K562 (cell line): Measurements from ENCODE around the gene ZNF687. TPM values are rescaled to one million over a fixed set of nuclear protein-coding genes. Genes with fewer than 3 reads are reported as not detected.

ENCODE experiments used
- ATAC-seq: fragments of 200-7000 bp; cut with Tn5 transposase; 3 replicates; pipeline ENCODE4 v1.9.1; 2020; ENCODE audit warnings: moderate library complexity
- BruUV-seq: library from RNA; stranded (reverse); fragments of 400-500 nt; replicated peaks from 2 replicates; lab custom pipeline; 2021; lab: Mats Ljungman, UMichigan
- CTCF ChIA-PET: fragments of 300-600 bp; formaldehyde crosslinking; extraction: SDS; loops from one replicate; lab custom pipeline; 2021; ENCODE audit warnings: low intra/inter-chr PET ratio; lab: Yijun Ruan, JAX
- POLR2A ChIA-PET: fragments of 300-600, 350-650 bp; sonication (Branson Sonifier 250); formaldehyde crosslinking; extraction: SDS; loops from one replicate; lab custom pipeline; 2021; ENCODE audit warnings: antibody characterized with exemption, inconsistent platforms; lab: Yijun Ruan, JAX
- DNase-seq, 4 experiments: peaks; one replicate each; pipeline versions ENCODE4 v3.0.0 to v3.0.0-alpha.2; 2011 to 2018; ENCODE audit warnings: low spot score in 3 of 4, mixed read lengths in 3 of 4; ENCODE audit errors: extremely low read depth in 1 of 4
- FAIRE-seq: peaks from 2 replicates; lab custom pipeline; 2011; peaks lifted over from hg19 to GRCh38; lab: Jason Lieb, UNC
- H2AFZ ChIP-seq: 2 replicates; pipeline ENCODE4 v1.6.0; 2011; ENCODE audit warnings: low read depth, low read length, control low read depth, inconsistent platforms
- H3K27ac ChIP-seq: fragments of 200-600 bp; 3 replicates; pipeline ENCODE4 v1.8.0; 2011; ENCODE audit warnings: low read depth, mild to moderate bottlenecking, control low read depth, inconsistent platforms, low read length, moderate library complexity, mixed read lengths; ENCODE audit errors: extremely low read depth
- H3K27me3 ChIP-seq, 2 experiments: fragments of 300-600 bp in 1 of 2; 2 replicates in 1 of 2; 3 replicates in 1 of 2; pipeline versions ENCODE4 v1.6.0 to v1.8.0; 2011; ENCODE audit warnings: inconsistent platforms in 2 of 2, low read length in 2 of 2, mild to moderate bottlenecking in 1 of 2, mixed read lengths in 1 of 2, moderate library complexity in 1 of 2; ENCODE audit not compliant: control insufficient read depth in 2 of 2, insufficient read depth in 2 of 2
- H3K36me3 ChIP-seq: fragments of 300-600 bp; 3 replicates; pipeline ENCODE4 v1.8.0; 2011; ENCODE audit warnings: mild to moderate bottlenecking, low read length, inconsistent platforms; ENCODE audit not compliant: control insufficient read depth, insufficient read depth
- H3K4me1 ChIP-seq, 2 experiments: fragments of 200-600 bp in 1 of 2; replicated peaks in 1 of 2; 2 replicates in 1 of 2; 3 replicates in 1 of 2; pipeline versions ENCODE4 v1.5.1 to v1.8.0; 2011; ENCODE audit warnings: inconsistent platforms in 2 of 2, low read length in 2 of 2, mild to moderate bottlenecking in 1 of 2, mixed read lengths in 1 of 2, moderate library complexity in 1 of 2; ENCODE audit not compliant: control insufficient read depth in 2 of 2, insufficient read depth in 2 of 2
- H3K4me2 ChIP-seq: 2 replicates; pipeline ENCODE4 v1.6.1; 2011; ENCODE audit warnings: low read length, control low read depth, inconsistent platforms, mixed read lengths; ENCODE audit not compliant: insufficient read depth
- H3K4me3 ChIP-seq: fragments of 200-600 bp; sonication (generic), shearing (Covaris generic); 2 replicates; pipeline ENCODE4 v1.5.1; 2016; ENCODE audit warnings: control low read depth, inconsistent platforms
- H3K79me2 ChIP-seq: fragments of 200-600 bp; 3 replicates; pipeline ENCODE4 v1.8.0; 2011; ENCODE audit warnings: low read length, inconsistent platforms; ENCODE audit not compliant: control insufficient read depth, insufficient read depth
- H3K9ac ChIP-seq, 2 experiments: 2 replicates each; pipeline versions ENCODE4 v1.6.0 to v1.6.1; 2011; ENCODE audit warnings: low read depth in 2 of 2, low read length in 2 of 2, control low read depth in 1 of 2, inconsistent platforms in 1 of 2, mild to moderate bottlenecking in 1 of 2, mixed read lengths in 1 of 2; ENCODE audit not compliant: insufficient read depth in 1 of 2
- H3K9me1 ChIP-seq: one replicate; pipeline ENCODE4 v1.6.0; 2011; ENCODE audit warnings: inconsistent platforms, mild to moderate bottlenecking, low read length, moderate library complexity; ENCODE audit not compliant: control insufficient read depth, insufficient read depth
- H3K9me3 ChIP-seq: replicated peaks from 2 replicates; pipeline ENCODE4 v1.5.1; 2011; ENCODE audit warnings: low read depth, low read length, inconsistent platforms; ENCODE audit not compliant: control insufficient read depth, insufficient read depth
- H4K20me1 ChIP-seq: replicated peaks from 2 replicates; pipeline ENCODE4 v1.6.1; 2011; ENCODE audit warnings: low read length, inconsistent platforms, mixed read lengths; ENCODE audit not compliant: control insufficient read depth, insufficient read depth
- CBX5 ChIP-seq: IDR thresholded peaks from 2 replicates; pipeline ENCODE4 v1.6.1; 2014; ENCODE audit warnings: low read depth, borderline replicate concordance
- MEIS2 ChIP-seq: fragments of 450-650 bp; IDR thresholded peaks from 2 replicates; pipeline ENCODE4 v1.6.1; 2014; ENCODE audit warnings: mild to moderate bottlenecking; ENCODE audit not compliant: partially characterized antibody
- MYBL2 ChIP-seq, 2 experiments: fragments of 450-650 bp in 1 of 2; sonication (generic) in 1 of 2; formaldehyde crosslinking in 1 of 2; IDR thresholded peaks; 2 replicates each; pipeline versions ENCODE4 v1.6.1 to v1.8.1; 2017 to 2022; ENCODE audit warnings: borderline replicate concordance in 1 of 2, inconsistent platforms in 1 of 2, low read depth in 1 of 2, mild to moderate bottlenecking in 1 of 2, missing genetic modification reagents in 1 of 2, moderate library complexity in 1 of 2
- NFIC ChIP-seq: fragments of 450-650 bp; IDR thresholded peaks from 2 replicates; pipeline ENCODE4 v1.6.1; 2017; ENCODE audit warnings: mild to moderate bottlenecking, inconsistent platforms
- NR1H2 ChIP-seq: sonication (generic); formaldehyde crosslinking; IDR thresholded peaks from 2 replicates; pipeline ENCODE4 v1.4.0; 2020; ENCODE audit warnings: mild to moderate bottlenecking, missing genetic modification reagents
- TEAD4 ChIP-seq, 2 experiments: sonication (generic) in 1 of 2; formaldehyde crosslinking in 1 of 2; IDR thresholded peaks; 2 replicates each; pipeline versions ENCODE4 v1.6.1 to v1.8.0; 2012 to 2022; ENCODE audit warnings: borderline replicate concordance in 1 of 2, inconsistent platforms in 1 of 2, low read length in 1 of 2, mild to moderate bottlenecking in 1 of 2, missing genetic modification reagents in 1 of 2
- USF1 ChIP-seq: sonication (generic); formaldehyde crosslinking; IDR thresholded peaks from 2 replicates; pipeline ENCODE4 v1.9.0; 2022; ENCODE audit warnings: mild to moderate bottlenecking, missing genetic modification reagents
- ZMIZ1 ChIP-seq, 2 experiments: fragments of 150-350 bp in 1 of 2; IDR thresholded peaks; 2 replicates each; pipeline ENCODE4 v1.6.1; 2012 to 2016; ENCODE audit warnings: low read depth in 2 of 2, low read length in 2 of 2, mild to moderate bottlenecking in 1 of 2, moderate library complexity in 1 of 2
- WGBS: fragments of 100-300 bp; shearing (Covaris generic); methylation state at CpG from one replicate; pipeline ENCODE4 v1.1.6; 2016; ENCODE audit warnings: low coverage, mixed read lengths; ENCODE audit not compliant: insufficient coverage; ENCODE audit errors: missing lambda C conversion rate; 5-methylcytosine and 5-hydroxymethylcytosine counted together
- in situ Hi-C: fragments of 300-500 bp; cut with MboI; formaldehyde crosslinking; loops from 4 replicates; pipeline ENCODE4 v1.15.0; 2018; ENCODE audit warnings: inconsistent platforms, mixed read lengths
- intact Hi-C: fragments of 100-400 bp; cut with micrococcal nuclease; formaldehyde crosslinking; loops from 2 replicates; pipeline ENCODE4 v1.14.2; 2022
- polyA plus RNA-seq, 8 experiments: library from polyadenylated mRNA; depleted of rRNA in 4 of 8; stranded (reverse) in 5 of 8; unstranded in 3 of 8; fragments of >200 nt; fragmentation: Nextera tagmentation in 2 of 8; fragmentation: Illumina TruSeq in 1 of 8; extraction: Ambion mirVana in 2 of 8; extraction: Trizol in 1 of 8; gene quantifications; 2 replicates each; pipeline versions ENCODE4 v1.2.1 to v1.2.3, GENCODE V29; 2011 to 2014; ENCODE audit warnings: inconsistent platforms in 1 of 8, missing spikeins in 1 of 8
- total RNA-seq, 7 experiments: library from RNA; depleted of rRNA in 6 of 7; stranded (reverse); fragments of >200 nt in 6 of 7; fragmentation: Illumina TruSeq in 2 of 7; extraction: Trizol in 2 of 7; gene quantifications; 2 replicates each; pipeline versions ENCODE4 v1.2.1 to v1.2.3, GENCODE V29; 2011 to 2021; ENCODE audit warnings: low replicate concordance in 1 of 7

The ZNF687 gene
- total and polyA plus RNA-seq, 9 of the 15 experiments (the other 6 are each of a cell fraction or from before 2014, with no cell fraction given), result 0.13 to 26.4 (median 10.6) TPM

GRCh38 chr1:151309811-151310323, 27.8 kb downstream of the ZNF687 start:
- Histone ChIP-seq H3K79me2 (peaks cover 25% of the 10 kb centered on the region), H2AFZ (no peak overlapping the region), H3K4me3 (no peak overlapping the region), H3K27ac (peak overlapping the region; percentile 11; the same call in 1 of the 3 replicates), H3K36me3 (peaks cover 97% of the 10 kb centered on the region), H3K4me1 (peaks cover 12 to 45% of the 10 kb centered on the region in 2 experiments; a peak in 4 of 5 replicates), H3K4me2 (no peak overlapping the region), H3K9me3 (no peaks in the 10 kb centered on the region), H3K9ac (peak overlapping the region; percentile 17 to 61; a peak in 3 of 4 replicates), H3K9me1 (peaks cover 3% of the 10 kb centered on the region), H4K20me1 (peaks cover 7% of the 10 kb centered on the region; the same call in 1 of the 2 replicates), H3K27me3 (no peaks in the 10 kb centered on the region)
- ChIA-PET POLR2A (interaction anchor here (0.7 to 13.7 kb wide), 8 partner anchors 9 to 30 kb away, joined by 3 to 156 read pairs (median 4); partner anchors contain the start of genes PI4KB and ZNF687), CTCF (no interaction called here)
- DNase-seq (no peak), FAIRE-seq (no peak), ATAC-seq (no peak)
- intact Hi-C loops (no loop called here), in situ Hi-C loops (no loop called here)
- TF ChIP-seq CBX5 (no peak), NFIC (peak; percentile 47; the same call in 1 of the 2 replicates)
- WGBS, result 78% methylated on average over 7 of the region's 7 CpGs
- BruUV-seq, result no TSS peak

GRCh38 chr1:151311011-151311410, 28.9 kb downstream of the ZNF687 start:
- ChIA-PET POLR2A (interaction anchor here (0.7 to 13.7 kb wide), 17 partner anchors 10 to 357 kb away, joined by 3 to 156 read pairs (median 4); partner anchors contain the start of genes PI4KB, PSMB4, SELENBP1 and ZNF687), CTCF (no interaction called here)
- Histone ChIP-seq H3K4me3 (no peak overlapping the region), H3K9me1 (peaks cover 3% of the 10 kb centered on the region), H3K4me2 (peak overlapping the region; percentile 61), H3K27ac (peak overlapping the region; percentile 97), H4K20me1 (peaks cover 7% of the 10 kb centered on the region; the same call in 1 of the 2 replicates), H3K27me3 (no peaks in the 10 kb centered on the region), H3K79me2 (peaks cover 25% of the 10 kb centered on the region), H2AFZ (no peak overlapping the region), H3K4me1 (peaks cover 12 to 45% of the 10 kb centered on the region in 2 experiments; a peak in 4 of 5 replicates), H3K36me3 (peaks cover 95% of the 10 kb centered on the region), H3K9me3 (no peaks in the 10 kb centered on the region), H3K9ac (peak overlapping the region in 1 of 2 experiments; percentile 81; a peak in 2 of 4 replicates)
- ATAC-seq (peak; percentile 20), DNase-seq (peak in 1 of 4 experiments; percentile 36), FAIRE-seq (no peak)
- in situ Hi-C loops (no loop called here), intact Hi-C loops (loop anchor here (1.0 kb wide), 1 partner anchor 16 kb away; the partner anchor contains the start of gene PI4KB)
- 9% methylated on average over 4 of the region's 4 CpGs for WGBS
- no TSS peak for BruUV-seq
- no peak for TF ChIP-seq NR1H2
- peak; percentile 44; the same call in 1 of the 2 replicates for TF ChIP-seq USF1
- no peak for TF ChIP-seq ZMIZ1 (IDR thresholded peaks at IDR 0.05; ENCODE audit: low read depth in 2 of 2, low read length in 2 of 2)
- no peak for TF ChIP-seq TEAD4 (IDR thresholded peaks at IDR 0.05; ENCODE audit: low read length)
- TF ChIP-seq TEAD4 (CRISPR knock-in tag; IDR thresholded peaks at IDR 0.05; ENCODE audit: borderline replicate concordance), result 0 out of 2 replicates have a peak, but pooled peaks have one; percentile 18
- 0 out of 2 replicates have a peak, but pooled peaks have one; percentile 20 for TF ChIP-seq MYBL2 (IDR thresholded peaks at IDR 0.05; ENCODE audit: low read depth)
- TF ChIP-seq MYBL2 (CRISPR knock-in tag; IDR thresholded peaks at IDR 0.05; ENCODE audit: borderline replicate concordance), result no peak
- TF ChIP-seq MEIS2, result peak; percentile 25
